Activated CD4-positive, alpha-beta T cell treated with anti-CD3 and anti-CD28 coated beads, Interleukin-2, Interleukin-4, amounts not matched to agents 100 ng/mL and 50 ng/mL, durations not matched to agents 16 hours and 8 hours (primary cell): ENCODE results near the gene CCDC127.

ENCODE experiments used
- DNase-seq: peaks from one replicate; pipeline ENCODE4 v3.0.0-alpha.2; 2020; ENCODE audit warnings: low spot score

CCDC127 gene

GRCh38 chr5:157126-157715 is 60.7 kb downstream of the CCDC127 start:
- no peak for DNase-seq

- DNase-seq, result no peak
Measured at GRCh38 chr5:156411-157072, 61.4 kb downstream of the CCDC127 start.

GRCh38 chr5:155651-156410 is 62.1 kb downstream of the CCDC127 start:
- DNase-seq, result no peak

- no peak for DNase-seq
Measured at GRCh38 chr5:154826-155225, 63.1 kb downstream of the CCDC127 start.

GRCh38 chr5:154236-154635 is 63.7 kb downstream of the CCDC127 start:
- no peak for DNase-seq

GRCh38 chr5:153256-153655 is 64.7 kb downstream of the CCDC127 start:
- DNase-seq, result no peak

GRCh38 chr5:152077-152476 is 65.9 kb downstream of the CCDC127 start:
- DNase-seq, result no peak

- DNase-seq, result no peak
Measured at GRCh38 chr5:150746-151145, 67.2 kb downstream of the CCDC127 start.

- no peak for DNase-seq
Measured at GRCh38 chr5:149745-150485, 68.0 kb downstream of the CCDC127 start.

GRCh38 chr5:147751-148150 is 70.2 kb downstream of the CCDC127 start:
- no peak for DNase-seq
